OCI-LY7 (cell line): ENCODE measurements around the gene MRC1. TPM values are rescaled to one million over a fixed set of nuclear protein-coding genes. Genes with fewer than 3 reads are reported as not detected.

Experiments
- BruUV-seq: library from RNA; stranded (reverse); fragments of 400-500 nt; replicated peaks from 2 replicates; lab custom pipeline; 2021; lab: Mats Ljungman, UMichigan
- CTCF ChIA-PET: fragments of 300-600 bp; sonication (Branson Sonifier 250); formaldehyde crosslinking; loops from one replicate; lab custom pipeline; 2022; ENCODE audit warnings: antibody characterized with exemption; ENCODE audit not compliant: unreplicated experiment; lab: Charles Lee
- POLR2A ChIA-PET: fragments of 300-600 bp; sonication (Branson Sonifier 250); formaldehyde crosslinking; loops from one replicate; lab custom pipeline; 2022; ENCODE audit warnings: antibody characterized with exemption; lab: Charles Lee
- DNase-seq: peaks from one replicate; pipeline ENCODE4 v3.0.0-alpha.2; 2015; ENCODE audit warnings: low spot score
- H2AFZ ChIP-seq: fragments of 200-600 bp; sonication (generic), shearing (Covaris generic); 2 replicates; pipeline ENCODE4 v1.6.1; 2014; ENCODE audit warnings: mild to moderate bottlenecking, antibody characterized with exemption, low read length, moderate library complexity
- H3K27ac ChIP-seq: fragments of 200-600 bp; sonication (generic); 2 replicates; pipeline ENCODE4 v1.5.1; 2014; ENCODE audit warnings: mixed run types, low read depth, mild to moderate bottlenecking, moderate library complexity, low read length, inconsistent platforms; ENCODE audit not compliant: poor library complexity, severe bottlenecking
- H3K36me3 ChIP-seq: fragments of 200-600 bp; sonication (generic); 2 replicates; pipeline ENCODE4 v1.6.1; 2014; ENCODE audit warnings: mild to moderate bottlenecking, antibody characterized with exemption, low read length, moderate library complexity, mixed read lengths; ENCODE audit not compliant: insufficient read depth
- H3K4me1 ChIP-seq: fragments of 200-600 bp; sonication (generic); 2 replicates; pipeline ENCODE4 v1.5.1; 2014; ENCODE audit warnings: mild to moderate bottlenecking, low read length; ENCODE audit not compliant: insufficient read depth, poor library complexity, severe bottlenecking
- H3K4me2 ChIP-seq: fragments of 200-600 bp; sonication (generic); 2 replicates; pipeline ENCODE4 v1.6.1; 2014; ENCODE audit warnings: mild to moderate bottlenecking, low read length
- H3K4me3 ChIP-seq: fragments of 200-600 bp; sonication (generic); 2 replicates; pipeline ENCODE4 v1.5.1; 2014; ENCODE audit warnings: mild to moderate bottlenecking, low read depth, low read length; ENCODE audit not compliant: poor library complexity, severe bottlenecking
- H3K79me2 ChIP-seq: fragments of 200-600 bp; sonication (generic); 2 replicates; pipeline ENCODE4 v1.6.1; 2016; ENCODE audit warnings: low read depth, mild to moderate bottlenecking, low read length, moderate library complexity, mixed read lengths; ENCODE audit not compliant: insufficient read depth
- H3K9me2 ChIP-seq: fragments of 200-600 bp; sonication (generic); 2 replicates; pipeline ENCODE4 v1.6.1; 2016; ENCODE audit warnings: mild to moderate bottlenecking, low read length, mixed read lengths; ENCODE audit not compliant: insufficient read depth
- H3K9me3 ChIP-seq: fragments of 200-600 bp; sonication (generic); 2 replicates; pipeline ENCODE4 v1.6.1; 2014; ENCODE audit warnings: mild to moderate bottlenecking, mixed run types, low read length, mixed read lengths
- H4K20me1 ChIP-seq: fragments of 200-600 bp; sonication (generic); 2 replicates; pipeline ENCODE4 v1.6.1; 2014; ENCODE audit warnings: mild to moderate bottlenecking, antibody characterized with exemption, low read length, moderate library complexity, mixed read lengths; ENCODE audit not compliant: insufficient read depth
- EZH2phosphoT487 ChIP-seq: fragments of 200-600 bp; sonication (generic); IDR thresholded peaks from 2 replicates; pipeline ENCODE4 v1.6.1; 2018; ENCODE audit warnings: low read depth, borderline replicate concordance, mild to moderate bottlenecking, mixed run types, antibody characterized with exemption, low read length, moderate library complexity, mixed read lengths
- intact Hi-C: fragments of 100-400 bp; cut with micrococcal nuclease; formaldehyde crosslinking; loops from one replicate; pipeline ENCODE4 v1.10.0; 2022; ENCODE audit not compliant: unreplicated experiment
- total RNA-seq, 2 experiments: library from RNA; depleted of rRNA in 1 of 2; stranded (reverse); fragments of >200 nt in 1 of 2; shearing (Covaris generic) in 1 of 2; gene quantifications; 2 replicates each; pipeline ENCODE4 v1.2.3, GENCODE V29; 2014 to 2022
- TF ChIP-seq, protein P1 (sequence below): fragments of 200-600 bp; sonication (generic); conservative IDR thresholded peaks from 2 replicates; pipeline ENCODE4 v1.5.1; 2014; ENCODE audit warnings: mild to moderate bottlenecking, antibody characterized with exemption, low read length, moderate library complexity, mixed read lengths

MRC1 gene
- total RNA-seq, 2 experiments from 2014 or later = not detected

- intact Hi-C loops = no loop called here
- Histone ChIP-seq H3K36me3 (no peaks in the 10 kb centered on the region), H3K4me2 (no peak overlapping the region), H3K27ac (no peak overlapping the region), H4K20me1 (no peaks in the 10 kb centered on the region), H3K9me3 (no peaks in the 10 kb centered on the region), H3K4me3 (no peak overlapping the region), H3K9me2 (no peaks in the 10 kb centered on the region), H3K4me1 (no peaks in the 10 kb centered on the region), H3K79me2 (no peaks in the 10 kb centered on the region), H2AFZ (no peak overlapping the region)
- ChIA-PET CTCF (no interaction called here), POLR2A (no interaction called here)
- BruUV-seq = no TSS peak
- no peak for TF ChIP-seq EZH2phosphoT487
- TF ChIP-seq, protein P1, sequence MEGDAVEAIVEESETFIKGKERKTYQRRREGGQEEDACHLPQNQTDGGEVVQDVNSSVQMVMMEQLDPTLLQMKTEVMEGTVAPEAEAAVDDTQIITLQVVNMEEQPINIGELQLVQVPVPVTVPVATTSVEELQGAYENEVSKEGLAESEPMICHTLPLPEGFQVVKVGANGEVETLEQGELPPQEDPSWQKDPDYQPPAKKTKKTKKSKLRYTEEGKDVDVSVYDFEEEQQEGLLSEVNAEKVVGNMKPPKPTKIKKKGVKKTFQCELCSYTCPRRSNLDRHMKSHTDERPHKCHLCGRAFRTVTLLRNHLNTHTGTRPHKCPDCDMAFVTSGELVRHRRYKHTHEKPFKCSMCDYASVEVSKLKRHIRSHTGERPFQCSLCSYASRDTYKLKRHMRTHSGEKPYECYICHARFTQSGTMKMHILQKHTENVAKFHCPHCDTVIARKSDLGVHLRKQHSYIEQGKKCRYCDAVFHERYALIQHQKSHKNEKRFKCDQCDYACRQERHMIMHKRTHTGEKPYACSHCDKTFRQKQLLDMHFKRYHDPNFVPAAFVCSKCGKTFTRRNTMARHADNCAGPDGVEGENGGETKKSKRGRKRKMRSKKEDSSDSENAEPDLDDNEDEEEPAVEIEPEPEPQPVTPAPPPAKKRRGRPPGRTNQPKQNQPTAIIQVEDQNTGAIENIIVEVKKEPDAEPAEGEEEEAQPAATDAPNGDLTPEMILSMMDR = no peak
- no peak for DNase-seq
Measured at GRCh38 chr10:17831341-17831740, 22.2 kb downstream of the MRC1 start.

- Histone ChIP-seq H3K27ac (no peak overlapping the region), H3K4me3 (no peak overlapping the region), H3K79me2 (no peaks in the 10 kb centered on the region), H2AFZ (no peak overlapping the region), H3K4me2 (no peak overlapping the region), H3K4me1 (no peaks in the 10 kb centered on the region), H3K36me3 (no peaks in the 10 kb centered on the region), H3K9me3 (no peaks in the 10 kb centered on the region), H3K9me2 (no peaks in the 10 kb centered on the region), H4K20me1 (no peaks in the 10 kb centered on the region)
- TF ChIP-seq, protein P1 = no peak
- no peak for TF ChIP-seq EZH2phosphoT487
- BruUV-seq = no TSS peak
- ChIA-PET CTCF (no interaction called here), POLR2A (no interaction called here)
- DNase-seq = no peak
- intact Hi-C loops = no loop called here
Measured at GRCh38 chr10:17831896-17832295, 22.7 kb downstream of the MRC1 start.

DNA sequence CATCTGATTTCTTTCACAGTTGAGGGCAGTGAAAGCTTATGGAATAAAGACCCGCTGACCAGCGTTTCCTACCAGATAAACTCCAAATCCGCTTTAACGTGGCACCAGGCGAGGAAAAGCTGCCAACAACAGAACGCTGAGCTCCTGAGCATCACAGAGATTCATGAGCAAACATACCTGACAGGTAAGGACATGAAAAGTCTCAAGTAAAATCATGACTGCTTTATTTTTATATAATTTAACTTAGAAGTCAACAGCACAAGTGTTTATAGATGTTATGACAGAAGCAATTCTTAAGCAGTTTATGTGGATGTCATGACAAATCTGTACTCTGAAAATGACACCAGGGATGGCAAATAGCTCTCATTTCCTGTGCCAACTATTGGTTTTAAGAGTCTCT is 24.5 kb downstream of the MRC1 start:
- H4K20me1 ChIP-seq = no peaks in the 10 kb centered on the region
- ChIA-PET POLR2A (interaction anchor here (0.6 kb wide), 1 partner anchor 845 kb away, joined by 3 read pairs; no protein-coding TSS in a partner anchor), CTCF (no interaction called here)
- no peaks in the 10 kb centered on the region for H3K4me1 ChIP-seq
- no peaks in the 10 kb centered on the region for H3K9me2 ChIP-seq
- TF ChIP-seq, protein P1 = no peak
- TF ChIP-seq EZH2phosphoT487 = no peak
- H3K27ac ChIP-seq = no peak overlapping the region
- H2AFZ ChIP-seq = no peak overlapping the region
- intact Hi-C loops = no loop called here
- H3K4me2 ChIP-seq = no peak overlapping the region
- H3K79me2 ChIP-seq = no peaks in the 10 kb centered on the region
- no peak for DNase-seq
- no peaks in the 10 kb centered on the region for H3K36me3 ChIP-seq
- BruUV-seq = no TSS peak
- no peaks in the 10 kb centered on the region for H3K9me3 ChIP-seq
- no peak overlapping the region for H3K4me3 ChIP-seq
